Measurements from ENCODE around the gene PRIM1. TPM values are rescaled to one million over a fixed set of nuclear protein-coding genes. Genes with fewer than 3 reads are reported as not detected.
A peak's percentile ranks its signal among the peaks of the same experiment; 100 is the strongest.
"Not testable (repeated sequence)": the region's sequence is repeated elsewhere in the genome, so short reads cannot be mapped to it uniquely, and the experiment has no call there.

Gene PRIM1
- polyA plus RNA-seq, 2 of the 4 experiments (the other 2 are of a cell fraction): 43.5 to 66.8 TPM

DNA sequence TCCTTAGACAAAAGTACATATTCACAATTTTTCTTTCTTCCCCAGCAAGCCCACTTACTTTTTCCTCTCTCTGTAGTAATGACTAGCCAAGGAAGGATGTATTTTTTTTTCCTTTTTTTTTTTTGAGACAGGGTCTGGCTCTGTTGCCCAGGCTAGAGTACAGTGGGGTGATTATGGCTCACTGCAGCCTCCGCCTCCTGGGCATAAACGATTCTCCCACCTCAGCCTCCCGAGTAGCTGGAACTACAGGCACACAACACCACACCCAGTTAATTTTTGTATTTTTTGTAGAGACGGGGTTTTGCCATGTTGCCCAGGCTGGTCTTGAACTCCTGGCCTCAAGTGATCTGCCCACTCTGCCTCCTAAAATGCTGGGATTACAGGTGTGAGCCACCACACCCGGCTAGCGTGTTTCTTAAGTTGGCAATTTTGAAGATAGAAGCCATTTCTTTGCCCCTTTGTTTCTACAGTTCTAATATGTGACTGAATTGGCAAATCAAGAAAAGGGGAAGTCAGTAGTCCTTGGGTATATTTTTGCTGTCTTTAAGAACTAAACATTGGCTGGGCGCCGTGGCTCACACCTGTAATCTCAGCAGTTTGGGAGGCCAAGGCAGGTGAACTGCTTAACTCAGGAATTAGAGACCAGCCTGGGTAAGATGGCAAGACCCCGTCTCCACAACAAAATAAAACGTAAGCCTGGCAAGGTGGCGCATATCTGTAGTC is 23.8 kb downstream of the PRIM1 start (continued):
- TF ChIP-seq, protein P1, sequence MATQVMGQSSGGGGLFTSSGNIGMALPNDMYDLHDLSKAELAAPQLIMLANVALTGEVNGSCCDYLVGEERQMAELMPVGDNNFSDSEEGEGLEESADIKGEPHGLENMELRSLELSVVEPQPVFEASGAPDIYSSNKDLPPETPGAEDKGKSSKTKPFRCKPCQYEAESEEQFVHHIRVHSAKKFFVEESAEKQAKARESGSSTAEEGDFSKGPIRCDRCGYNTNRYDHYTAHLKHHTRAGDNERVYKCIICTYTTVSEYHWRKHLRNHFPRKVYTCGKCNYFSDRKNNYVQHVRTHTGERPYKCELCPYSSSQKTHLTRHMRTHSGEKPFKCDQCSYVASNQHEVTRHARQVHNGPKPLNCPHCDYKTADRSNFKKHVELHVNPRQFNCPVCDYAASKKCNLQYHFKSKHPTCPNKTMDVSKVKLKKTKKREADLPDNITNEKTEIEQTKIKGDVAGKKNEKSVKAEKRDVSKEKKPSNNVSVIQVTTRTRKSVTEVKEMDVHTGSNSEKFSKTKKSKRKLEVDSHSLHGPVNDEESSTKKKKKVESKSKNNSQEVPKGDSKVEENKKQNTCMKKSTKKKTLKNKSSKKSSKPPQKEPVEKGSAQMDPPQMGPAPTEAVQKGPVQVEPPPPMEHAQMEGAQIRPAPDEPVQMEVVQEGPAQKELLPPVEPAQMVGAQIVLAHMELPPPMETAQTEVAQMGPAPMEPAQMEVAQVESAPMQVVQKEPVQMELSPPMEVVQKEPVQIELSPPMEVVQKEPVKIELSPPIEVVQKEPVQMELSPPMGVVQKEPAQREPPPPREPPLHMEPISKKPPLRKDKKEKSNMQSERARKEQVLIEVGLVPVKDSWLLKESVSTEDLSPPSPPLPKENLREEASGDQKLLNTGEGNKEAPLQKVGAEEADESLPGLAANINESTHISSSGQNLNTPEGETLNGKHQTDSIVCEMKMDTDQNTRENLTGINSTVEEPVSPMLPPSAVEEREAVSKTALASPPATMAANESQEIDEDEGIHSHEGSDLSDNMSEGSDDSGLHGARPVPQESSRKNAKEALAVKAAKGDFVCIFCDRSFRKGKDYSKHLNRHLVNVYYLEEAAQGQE (IDR thresholded peaks at IDR 0.05): no peak
- no peak for TF ChIP-seq ZSCAN20 (CRISPR knock-in tag; IDR thresholded peaks at IDR 0.05)
- TF ChIP-seq ZFP36 (IDR thresholded peaks at IDR 0.05; ENCODE audit: borderline replicate concordance, partially characterized antibody): no peak
- no peak for TF ChIP-seq HOXB13 (CRISPR knock-in tag; IDR thresholded peaks at IDR 0.05; ENCODE audit: low read depth)

DNA sequence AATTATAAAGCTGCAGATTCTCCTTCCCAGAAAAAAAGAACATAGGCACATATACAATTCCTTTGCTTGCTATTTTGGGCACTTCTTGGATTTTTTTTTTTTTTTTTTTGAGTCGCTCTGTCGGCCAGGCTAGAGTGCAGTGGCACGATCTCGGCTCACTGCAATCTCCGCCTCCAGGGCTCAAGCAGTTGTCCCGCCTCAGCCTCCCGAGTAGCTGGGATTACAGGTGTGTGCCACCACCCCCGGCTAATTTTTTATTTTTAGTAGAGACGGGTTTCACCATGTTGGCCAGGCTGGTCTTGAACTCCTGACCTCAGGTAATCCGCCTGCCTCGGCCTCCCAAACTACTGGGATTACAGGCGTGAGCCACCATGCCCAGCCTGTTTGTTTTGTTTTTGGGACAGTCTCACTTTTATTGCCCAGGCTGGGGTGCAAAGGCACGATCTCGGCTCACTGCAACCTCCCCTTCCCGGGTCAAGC is 25.9 kb downstream of the PRIM1 start:
- CTCF ChIA-PET: interaction anchor here (0.6 to 2.7 kb wide), 10 partner anchors 9 to 282 kb away, joined by 3 to 8 read pairs (median 5); partner anchors contain the start of gene RBMS2
- 97% methylated on average over 15 of the region's 15 CpGs for WGBS (ENCODE audit: missing lambda C conversion rate)
- not testable (repeated sequence) for H3K9me3 ChIP-seq; DNase-seq (ENCODE audit: low read depth in 1 of 2, low spot score in 1 of 2); H3K4me3 ChIP-seq; ATAC-seq; FAIRE-seq
- POLR2A ChIA-PET: interaction anchor here (1.0 to 3.2 kb wide), 5 partner anchors 9 to 385 kb away, joined by 3 to 72 read pairs (median 10); partner anchors contain the start of genes PTGES3 and STAT6
- Histone ChIP-seq H3K4me2 (peak overlapping the region; percentile 64), H3K27ac (peak overlapping the region; percentile 96 to 99; a peak in 4 of 6 replicates), H3K4me1 (peaks cover 23% of the 10 kb centered on the region)

DNA sequence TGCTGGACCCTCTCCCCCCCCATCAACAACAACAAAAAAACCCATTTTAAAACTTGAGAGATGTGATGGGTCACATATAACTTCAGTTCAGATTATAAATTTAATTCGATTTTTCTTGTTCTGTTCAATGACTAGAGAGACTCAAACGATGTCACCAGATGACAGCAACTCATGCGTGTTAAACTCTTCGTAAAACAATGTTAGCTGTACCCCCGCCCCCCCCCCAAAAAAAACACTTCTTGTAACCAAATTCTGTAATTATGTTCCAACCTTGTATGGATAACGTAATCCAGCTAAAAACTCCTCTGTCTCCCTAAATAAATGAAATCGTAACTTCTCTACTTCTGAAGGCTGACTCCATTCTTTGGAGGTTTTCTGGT is 26.4 kb downstream of the PRIM1 start:
- H3K27ac ChIP-seq: peak overlapping the region; percentile 96 to 99
- POLR2A ChIA-PET: interaction anchor here (0.6 to 3.2 kb wide), 19 partner anchors 9 to 402 kb away, joined by 3 to 72 read pairs (median 4); partner anchors contain the start of genes NAB2, NEMP1, PRIM1 and PTGES3
- H3K4me2 ChIP-seq: peak overlapping the region; percentile 64
- TF ChIP-seq, protein P2, sequence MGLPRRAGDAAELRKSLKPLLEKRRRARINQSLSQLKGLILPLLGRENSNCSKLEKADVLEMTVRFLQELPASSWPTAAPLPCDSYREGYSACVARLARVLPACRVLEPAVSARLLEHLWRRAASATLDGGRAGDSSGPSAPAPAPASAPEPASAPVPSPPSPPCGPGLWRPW (IDR thresholded peaks at IDR 0.05): no peak
- TF ChIP-seq ZNF302 (CRISPR knock-in tag; IDR thresholded peaks at IDR 0.05) (no peak), GATA3 (IDR thresholded peaks at IDR 0.05; ENCODE audit: borderline replicate concordance) (no peak), TP53 (CRISPR knock-in tag; IDR thresholded peaks at IDR 0.05) (no peak), KDM5A (IDR thresholded peaks at IDR 0.05) (no peak), EP300 (IDR thresholded peaks at IDR 0.05) (no peak)
- TF ChIP-seq, protein P1 (IDR thresholded peaks at IDR 0.05): no peak
- CTCF ChIA-PET: interaction anchor here (0.7 to 2.7 kb wide), 8 partner anchors 9 to 276 kb away, joined by 3 to 8 read pairs (median 5); partner anchors contain the start of genes PRIM1 and RBMS2
- H3K4me3 ChIP-seq: peak overlapping the region; percentile 99
- ATAC-seq (no peak), FAIRE-seq (no peak), DNase-seq (ENCODE audit: low read depth in 1 of 2, low spot score in 1 of 2) (no peak)
- 41% methylated on average over 7 of the region's 7 CpGs for WGBS (ENCODE audit: missing lambda C conversion rate)
- H3K4me1 ChIP-seq: peaks cover 29% of the 10 kb centered on the region
- H3K9me3 ChIP-seq: no peaks in the 10 kb centered on the region

Data from A549 (cell line).